GM12878 (cell line): Measurements from ENCODE around the gene AKAP13. TPM values are rescaled to one million over a fixed set of nuclear protein-coding genes. Genes with fewer than 3 reads are reported as not detected.
A peak's percentile ranks its signal among the peaks of the same experiment; 100 is the strongest.

Source experiments
- ATAC-seq: fragments of 200-7000 bp; cut with Tn5 transposase; 3 replicates; pipeline ENCODE4 v1.9.1; 2020; ENCODE audit warnings: mild to moderate bottlenecking, moderate library complexity
- BruUV-seq: library from RNA; stranded (reverse); fragments of 400-500 nt; replicated peaks from 2 replicates; lab custom pipeline; 2021; lab: Mats Ljungman, UMichigan
- CTCF ChIA-PET: fragments of 300-600 bp; sonication (Branson Sonifier 250); formaldehyde crosslinking; extraction: SDS; loops from one replicate; lab custom pipeline; 2021; ENCODE audit warnings: inconsistent platforms; lab: Yijun Ruan, JAX
- POLR2A ChIA-PET: fragments of 350-600 bp; formaldehyde crosslinking; extraction: SDS; loops from one replicate; lab custom pipeline; 2021; ENCODE audit warnings: inconsistent platforms; lab: Charles Lee
- RAD21 ChIA-PET: fragments of 300-600 bp; sonication (Branson Sonifier 250); formaldehyde crosslinking; loops from one replicate; lab custom pipeline; 2023; ENCODE audit warnings: antibody characterized with exemption; ENCODE audit not compliant: unreplicated experiment; lab: Charles Lee
- SMC1A ChIA-PET: fragments of 300-600 bp; sonication (Branson Sonifier 250); formaldehyde crosslinking; loops from one replicate; lab custom pipeline; 2023; ENCODE audit not compliant: unreplicated experiment, uncharacterized antibody; lab: Charles Lee
- DNase-seq: peaks from one replicate; pipeline ENCODE4 v3.0.0-alpha.2; 2011; ENCODE audit warnings: low read depth, low spot score
- FAIRE-seq: peaks from 3 replicates; lab custom pipeline; 2011; peaks lifted over from hg19 to GRCh38; lab: Jason Lieb, UNC
- H2AFZ ChIP-seq: 2 replicates; pipeline ENCODE4 v1.6.0; 2011; ENCODE audit warnings: low read depth, low read length, control low read depth; ENCODE audit not compliant: control insufficient read depth
- H3K27ac ChIP-seq: 2 replicates; pipeline ENCODE4 v1.5.1; 2011; ENCODE audit warnings: control low read depth; ENCODE audit not compliant: control insufficient read depth, insufficient read depth
- H3K27me3 ChIP-seq, 2 experiments: replicated peaks in 1 of 2; 2 replicates each; pipeline versions ENCODE4 v1.6.0 to v1.6.1; 2011; ENCODE audit warnings: low read length in 1 of 2; ENCODE audit not compliant: control insufficient read depth in 2 of 2, insufficient read depth in 2 of 2
- H3K36me3 ChIP-seq, 2 experiments: 2 replicates each; pipeline ENCODE4 v1.5.1; 2011; ENCODE audit warnings: low read length in 1 of 2; ENCODE audit not compliant: control insufficient read depth in 2 of 2, insufficient read depth in 2 of 2
- H3K4me1 ChIP-seq: 2 replicates; pipeline ENCODE4 v1.6.1; 2011; ENCODE audit warnings: mild to moderate bottlenecking, low read length, moderate library complexity, mixed read lengths; ENCODE audit not compliant: control insufficient read depth, insufficient read depth
- H3K4me2 ChIP-seq: 2 replicates; pipeline ENCODE4 v1.6.0; 2011; ENCODE audit warnings: control low read depth; ENCODE audit not compliant: control insufficient read depth, insufficient read depth
- H3K4me3 ChIP-seq: fragments of 200-600 bp; sonication (generic); 2 replicates; pipeline ENCODE4 v1.5.1; 2016
- H3K79me2 ChIP-seq: 2 replicates; pipeline ENCODE4 v1.6.0; 2011; ENCODE audit warnings: low read length; ENCODE audit not compliant: control insufficient read depth, insufficient read depth
- H3K9ac ChIP-seq: 2 replicates; pipeline ENCODE4 v1.8.0; 2011; ENCODE audit warnings: low read length, control low read depth, mixed read lengths; ENCODE audit not compliant: control insufficient read depth, insufficient read depth
- H3K9me3 ChIP-seq: replicated peaks from 3 replicates; pipeline ENCODE4 v1.5.1; 2011; ENCODE audit warnings: mild to moderate bottlenecking, low read length; ENCODE audit not compliant: control insufficient read depth, insufficient read depth
- H4K20me1 ChIP-seq: 2 replicates; pipeline ENCODE4 v1.6.0; 2011; ENCODE audit not compliant: control insufficient read depth, insufficient read depth
- ATF3 ChIP-seq: IDR thresholded peaks from 2 replicates; pipeline ENCODE4 v1.6.1; 2011; ENCODE audit warnings: low read depth, mild to moderate bottlenecking, low read length, moderate library complexity, borderline replicate concordance; ENCODE audit errors: extremely low read depth
- BMI1 ChIP-seq: fragments of 450-650 bp; IDR thresholded peaks from 2 replicates; pipeline ENCODE4 v1.6.1; 2016; ENCODE audit warnings: mild to moderate bottlenecking, moderate library complexity, borderline replicate concordance
- BRCA1 ChIP-seq: IDR thresholded peaks from 2 replicates; pipeline ENCODE4 v1.6.1; 2011; ENCODE audit warnings: low read depth, low read length, improper control_type of control experiment
- CHD1 ChIP-seq: IDR thresholded peaks from 2 replicates; pipeline ENCODE4 v1.6.1; 2012; ENCODE audit warnings: low read depth, low read length, improper control_type of control experiment
- EZH2 ChIP-seq: IDR thresholded peaks from 2 replicates; pipeline ENCODE4 v1.6.1; 2012; ENCODE audit warnings: low read depth, mild to moderate bottlenecking, control low read depth, inconsistent platforms, low read length, borderline replicate concordance; ENCODE audit not compliant: control insufficient read depth
- FOXM1 ChIP-seq: IDR thresholded peaks from 2 replicates; pipeline ENCODE4 v1.6.1; 2012; ENCODE audit warnings: low read depth, mild to moderate bottlenecking, inconsistent platforms, low read length, moderate library complexity
- GATAD2B ChIP-seq: fragments of 450-650 bp; conservative IDR thresholded peaks from 2 replicates; pipeline ENCODE4 v1.6.1; 2017; ENCODE audit warnings: low read depth, mild to moderate bottlenecking, moderate library complexity
- HSF1 ChIP-seq: fragments of 150-350 bp; IDR thresholded peaks from 2 replicates; pipeline ENCODE4 v1.6.1; 2014; ENCODE audit warnings: mild to moderate bottlenecking, low read depth, low read length
- IRF4 ChIP-seq: IDR thresholded peaks from 2 replicates; pipeline ENCODE4 v1.6.1; 2011; ENCODE audit warnings: low read depth, low read length
- LARP7 ChIP-seq: fragments of 450-650 bp; IDR thresholded peaks from 2 replicates; pipeline ENCODE4 v1.6.1; 2017; ENCODE audit warnings: mild to moderate bottlenecking
- MAX ChIP-seq: IDR thresholded peaks from 2 replicates; pipeline ENCODE4 v1.6.1; 2012; ENCODE audit warnings: low read depth, low read length, improper control_type of control experiment
- MYC ChIP-seq: IDR thresholded peaks from 2 replicates; pipeline ENCODE4 v1.6.1; 2011; ENCODE audit warnings: mild to moderate bottlenecking, low read length, moderate library complexity, inconsistent platforms; ENCODE audit not compliant: insufficient read depth, insufficient replicate concordance, insufficient read length, severe bottlenecking
- NFYB ChIP-seq: IDR thresholded peaks from 2 replicates; pipeline ENCODE4 v1.6.1; 2011; ENCODE audit warnings: low read depth, mild to moderate bottlenecking, low read length, improper control_type of control experiment, moderate library complexity; ENCODE audit not compliant: insufficient read depth
- PAX5 ChIP-seq: IDR thresholded peaks from 2 replicates; pipeline ENCODE4 v1.6.1; 2011; ENCODE audit warnings: low read depth, low read length, borderline replicate concordance
- PAX8 ChIP-seq: fragments of 450-650 bp; IDR thresholded peaks from 2 replicates; pipeline ENCODE4 v1.6.1; 2017; ENCODE audit warnings: mild to moderate bottlenecking, moderate library complexity
- RB1 ChIP-seq: fragments of 450-650 bp; formaldehyde crosslinking; IDR thresholded peaks from 2 replicates; pipeline ENCODE4 v1.6.1; 2017; ENCODE audit warnings: mild to moderate bottlenecking, borderline replicate concordance
- SKIL ChIP-seq: fragments of 450-650 bp; IDR thresholded peaks from 2 replicates; pipeline ENCODE4 v1.6.1; 2017; ENCODE audit warnings: mild to moderate bottlenecking, low read depth, inconsistent platforms; ENCODE audit not compliant: poor library complexity, severe bottlenecking
- TBL1XR1 ChIP-seq: IDR thresholded peaks from 2 replicates; pipeline ENCODE4 v1.6.1; 2012; ENCODE audit warnings: low read depth, low read length, improper control_type of control experiment
- TCF12 ChIP-seq: IDR thresholded peaks from 2 replicates; pipeline ENCODE4 v1.6.1; 2011; ENCODE audit warnings: low read depth, mild to moderate bottlenecking, low read length
- ZNF24 ChIP-seq: fragments of 450-650 bp; IDR thresholded peaks from 2 replicates; pipeline ENCODE4 v1.6.1; 2017; ENCODE audit warnings: antibody characterized with exemption, mild to moderate bottlenecking
- WGBS: methylation state at CpG from one replicate; pipeline ENCODE4 v1.1.6; 2016; ENCODE audit warnings: low lambda C conversion rate; ENCODE audit not compliant: insufficient replicate concordance, insufficient coverage; ENCODE audit errors: missing lambda C conversion rate; 5-methylcytosine and 5-hydroxymethylcytosine counted together
- in situ Hi-C: fragments of 300-500 bp; cut with MboI; formaldehyde crosslinking; loops from 9 replicates; pipeline ENCODE4 v1.14.3; 2018; ENCODE audit warnings: mixed read lengths
- intact Hi-C: fragments of 100-400 bp; cut with micrococcal nuclease; formaldehyde crosslinking; loops from one replicate; pipeline ENCODE4 v1.14.2; 2022; ENCODE audit not compliant: unreplicated experiment
- polyA plus RNA-seq, 11 experiments: library from polyadenylated mRNA; depleted of rRNA in 4 of 11; unstranded in 6 of 11; stranded (reverse) in 5 of 11; fragments of >200 nt; fragmentation: Nextera tagmentation in 4 of 11; fragmentation: Illumina TruSeq in 1 of 11; extraction: Ambion mirVana in 4 of 11; extraction: Trizol in 1 of 11; gene quantifications; 1 replicate in 1 of 11; 2 replicates in 10 of 11; pipeline versions ENCODE4 v1.2.1 to v1.2.3, GENCODE V29; 2011 to 2016; ENCODE audit warnings: inconsistent platforms in 2 of 11, missing spikeins in 2 of 11, low read depth in 1 of 11
- total RNA-seq, 4 experiments: library from RNA; depleted of rRNA in 3 of 4; stranded (reverse); fragments of >200 nt in 3 of 4; fragmentation: Illumina TruSeq in 1 of 4; extraction: Trizol in 1 of 4; gene quantifications; 2 replicates each; pipeline versions ENCODE4 v1.2.1 to v1.2.3, GENCODE V29; 2013 to 2021

AKAP13 gene
- total and polyA plus RNA-seq, 10 of the 15 experiments (the other 5 are each of a cell fraction or from before 2014, with no cell fraction given) = 14.4 to 74.9 (median 55.1) TPM

- ChIA-PET SMC1A (interaction anchor here (0.6 to 6.2 kb wide), 20 partner anchors 12 to 1373 kb away, joined by 3 to 73 read pairs (median 4); no protein-coding TSS in a partner anchor), CTCF (interaction anchor here (0.7 to 4.0 kb wide), 15 partner anchors 12 to 269 kb away, joined by 3 to 19 read pairs (median 3); no protein-coding TSS in a partner anchor)
- no peak overlapping the region for H3K4me3 ChIP-seq
- no peak for TF ChIP-seq MYC
- no peak for TF ChIP-seq HSF1
- 0 out of 2 replicates have a peak, but pooled peaks have one; percentile 29 for TF ChIP-seq GATAD2B
- 0 out of 2 replicates have a peak, but pooled peaks have one; percentile 21 for TF ChIP-seq FOXM1
- TF ChIP-seq TCF12 = no peak
- no peak for TF ChIP-seq ZNF24
- peak; percentile 86 for TF ChIP-seq BMI1
- TF ChIP-seq NFYB = no peak
- peak; percentile 89 for TF ChIP-seq PAX5
- TF ChIP-seq TBL1XR1 = peak; percentile 80; the same call in 1 of the 2 replicates
- TF ChIP-seq EZH2 = no peak
- no peak for TF ChIP-seq LARP7
- TF ChIP-seq SKIL = peak; percentile 91
- no peak for TF ChIP-seq ATF3
- no peak for TF ChIP-seq BRCA1
- no peak for TF ChIP-seq MAX
- TF ChIP-seq CHD1 = no peak
- TF ChIP-seq IRF4 = peak; percentile 72
- no peak for TF ChIP-seq RB1
- no peak for TF ChIP-seq PAX8
These were observed 63.2 kb downstream of the AKAP13 start for GRCh38 chr15:85443593-85444087.

More at GRCh38 chr15:85443593-85444087, 63.2 kb downstream of the AKAP13 start:
- RAD21 ChIA-PET = interaction anchor here (0.7 to 2.3 kb wide), 12 partner anchors 13 to 147 kb away, joined by 3 to 22 read pairs (median 6); no protein-coding TSS in a partner anchor
- FAIRE-seq (peak; percentile 85), DNase-seq (peak; percentile 76), ATAC-seq (peak; percentile 90)
- H3K27ac ChIP-seq = peak overlapping the region; percentile 66; the same call in 1 of the 2 replicates
- H3K4me2 ChIP-seq = peak overlapping the region; percentile 81
- H3K36me3 ChIP-seq = no peaks in the 10 kb centered on the region; a peak in 1 of 4 replicates
- no peaks in the 10 kb centered on the region for H3K27me3 ChIP-seq
- 11% methylated on average over 4 of the region's 4 CpGs for WGBS
- H3K9me3 ChIP-seq = peaks cover 6% of the 10 kb centered on the region; the same call in 2 of the 3 replicates
- intact Hi-C loops = no loop called here
- peaks cover 28% of the 10 kb centered on the region for H3K4me1 ChIP-seq
- H2AFZ ChIP-seq = no peak overlapping the region
- H3K79me2 ChIP-seq = peaks cover 59% of the 10 kb centered on the region
- no peaks in the 10 kb centered on the region for H4K20me1 ChIP-seq
- no peak overlapping the region for H3K9ac ChIP-seq
- in situ Hi-C loops = no loop called here
- no TSS peak for BruUV-seq
- POLR2A ChIA-PET = interaction anchor here (0.6 to 1.6 kb wide), 5 partner anchors 12 to 131 kb away, joined by 3 to 7 read pairs (median 4); no protein-coding TSS in a partner anchor
